Measurements from ENCODE around the gene RUSC2.

DNA sequence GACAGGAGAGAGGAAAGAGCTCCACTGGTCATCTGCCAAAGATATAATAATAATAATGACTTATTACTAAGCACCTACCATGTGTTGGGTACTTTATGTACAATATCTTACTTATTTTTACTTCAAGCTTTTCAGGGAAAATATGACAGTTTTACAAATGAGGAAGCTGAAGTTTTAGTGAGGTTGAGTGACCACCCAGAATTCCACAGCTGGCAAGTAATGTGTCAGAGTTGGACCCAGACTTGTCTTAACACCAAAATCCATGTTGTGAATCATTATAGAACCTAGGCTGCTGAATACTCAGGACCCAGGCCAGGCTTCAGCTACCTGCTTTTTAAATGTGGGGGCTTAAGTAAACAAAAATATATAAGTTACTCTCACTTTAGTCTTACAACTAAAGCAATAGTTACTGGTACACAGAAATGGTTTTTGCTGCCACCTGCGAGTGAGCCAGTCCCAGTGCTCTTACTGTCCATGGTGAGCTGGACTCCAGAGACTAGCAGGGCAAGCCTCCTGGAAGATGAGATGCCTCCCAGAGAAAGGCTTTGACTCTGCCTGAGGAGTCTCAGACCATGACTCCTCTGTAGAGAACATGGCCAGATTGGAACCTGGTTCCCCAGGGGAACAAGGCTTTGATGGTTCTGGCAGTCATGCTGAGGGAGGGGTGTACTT lies 29.9 kb downstream of the RUSC2 start:
- TF ChIP-seq, protein P1, sequence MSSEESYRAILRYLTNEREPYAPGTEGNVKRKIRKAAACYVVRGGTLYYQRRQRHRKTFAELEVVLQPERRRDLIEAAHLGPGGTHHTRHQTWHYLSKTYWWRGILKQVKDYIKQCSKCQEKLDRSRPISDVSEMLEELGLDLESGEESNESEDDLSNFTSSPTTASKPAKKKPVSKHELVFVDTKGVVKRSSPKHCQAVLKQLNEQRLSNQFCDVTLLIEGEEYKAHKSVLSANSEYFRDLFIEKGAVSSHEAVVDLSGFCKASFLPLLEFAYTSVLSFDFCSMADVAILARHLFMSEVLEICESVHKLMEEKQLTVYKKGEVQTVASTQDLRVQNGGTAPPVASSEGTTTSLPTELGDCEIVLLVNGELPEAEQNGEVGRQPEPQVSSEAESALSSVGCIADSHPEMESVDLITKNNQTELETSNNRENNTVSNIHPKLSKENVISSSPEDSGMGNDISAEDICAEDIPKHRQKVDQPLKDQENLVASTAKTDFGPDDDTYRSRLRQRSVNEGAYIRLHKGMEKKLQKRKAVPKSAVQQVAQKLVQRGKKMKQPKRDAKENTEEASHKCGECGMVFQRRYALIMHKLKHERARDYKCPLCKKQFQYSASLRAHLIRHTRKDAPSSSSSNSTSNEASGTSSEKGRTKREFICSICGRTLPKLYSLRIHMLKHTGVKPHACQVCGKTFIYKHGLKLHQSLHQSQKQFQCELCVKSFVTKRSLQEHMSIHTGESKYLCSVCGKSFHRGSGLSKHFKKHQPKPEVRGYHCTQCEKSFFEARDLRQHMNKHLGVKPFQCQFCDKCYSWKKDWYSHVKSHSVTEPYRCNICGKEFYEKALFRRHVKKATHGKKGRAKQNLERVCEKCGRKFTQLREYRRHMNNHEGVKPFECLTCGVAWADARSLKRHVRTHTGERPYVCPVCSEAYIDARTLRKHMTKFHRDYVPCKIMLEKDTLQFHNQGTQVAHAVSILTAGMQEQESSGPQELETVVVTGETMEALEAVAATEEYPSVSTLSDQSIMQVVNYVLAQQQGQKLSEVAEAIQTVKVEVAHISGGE (CRISPR knock-in tag; IDR thresholded peaks at IDR 0.05): no peak
- TF ChIP-seq NR2C2 (IDR thresholded peaks at IDR 0.05; ENCODE audit: borderline replicate concordance, control insufficient read depth, insufficient read length, low read depth): no peak
- TF ChIP-seq, protein P2, sequence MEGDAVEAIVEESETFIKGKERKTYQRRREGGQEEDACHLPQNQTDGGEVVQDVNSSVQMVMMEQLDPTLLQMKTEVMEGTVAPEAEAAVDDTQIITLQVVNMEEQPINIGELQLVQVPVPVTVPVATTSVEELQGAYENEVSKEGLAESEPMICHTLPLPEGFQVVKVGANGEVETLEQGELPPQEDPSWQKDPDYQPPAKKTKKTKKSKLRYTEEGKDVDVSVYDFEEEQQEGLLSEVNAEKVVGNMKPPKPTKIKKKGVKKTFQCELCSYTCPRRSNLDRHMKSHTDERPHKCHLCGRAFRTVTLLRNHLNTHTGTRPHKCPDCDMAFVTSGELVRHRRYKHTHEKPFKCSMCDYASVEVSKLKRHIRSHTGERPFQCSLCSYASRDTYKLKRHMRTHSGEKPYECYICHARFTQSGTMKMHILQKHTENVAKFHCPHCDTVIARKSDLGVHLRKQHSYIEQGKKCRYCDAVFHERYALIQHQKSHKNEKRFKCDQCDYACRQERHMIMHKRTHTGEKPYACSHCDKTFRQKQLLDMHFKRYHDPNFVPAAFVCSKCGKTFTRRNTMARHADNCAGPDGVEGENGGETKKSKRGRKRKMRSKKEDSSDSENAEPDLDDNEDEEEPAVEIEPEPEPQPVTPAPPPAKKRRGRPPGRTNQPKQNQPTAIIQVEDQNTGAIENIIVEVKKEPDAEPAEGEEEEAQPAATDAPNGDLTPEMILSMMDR (IDR thresholded peaks at IDR 0.05 in 2 of 3, conservative IDR thresholded peaks at IDR 0.05 in 1 of 3; ENCODE audit: control insufficient read depth in 2 of 3, extremely low read depth in 1 of 3, insufficient read depth in 1 of 3, low read depth in 3 of 3, low read length in 3 of 3): no peak
- no peak for TF ChIP-seq POLR2A (IDR thresholded peaks at IDR 0.05; ENCODE audit: low read depth, low read length)
- TF ChIP-seq, protein P3, sequence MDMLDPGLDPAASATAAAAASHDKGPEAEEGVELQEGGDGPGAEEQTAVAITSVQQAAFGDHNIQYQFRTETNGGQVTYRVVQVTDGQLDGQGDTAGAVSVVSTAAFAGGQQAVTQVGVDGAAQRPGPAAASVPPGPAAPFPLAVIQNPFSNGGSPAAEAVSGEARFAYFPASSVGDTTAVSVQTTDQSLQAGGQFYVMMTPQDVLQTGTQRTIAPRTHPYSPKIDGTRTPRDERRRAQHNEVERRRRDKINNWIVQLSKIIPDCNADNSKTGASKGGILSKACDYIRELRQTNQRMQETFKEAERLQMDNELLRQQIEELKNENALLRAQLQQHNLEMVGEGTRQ (IDR thresholded peaks at IDR 0.05; ENCODE audit: borderline replicate concordance, low read depth, low read length): no peak
- TF ChIP-seq EZH2 (IDR thresholded peaks at IDR 0.05; ENCODE audit: borderline replicate concordance, control insufficient read depth, low read depth, low read length): no peak
- no peak for TF ChIP-seq SUPT20H (IDR thresholded peaks at IDR 0.05; ENCODE audit: borderline replicate concordance, control insufficient read depth, low read depth, low read length)
- TF ChIP-seq YBX1 (IDR thresholded peaks at IDR 0.05): no peak
